GM12878 (cell line): ENCODE results near the gene NDRG4. TPM values are rescaled to one million over a fixed set of nuclear protein-coding genes. Genes with fewer than 3 reads are reported as not detected.

Experiments
- ATAC-seq: fragments of 200-7000 bp; cut with Tn5 transposase; 3 replicates; pipeline ENCODE4 v1.9.1; 2020; ENCODE audit warnings: mild to moderate bottlenecking, moderate library complexity
- BruUV-seq: library from RNA; stranded (reverse); fragments of 400-500 nt; replicated peaks from 2 replicates; lab custom pipeline; 2021; lab: Mats Ljungman, UMichigan
- CTCF ChIA-PET: fragments of 300-600 bp; sonication (Branson Sonifier 250); formaldehyde crosslinking; extraction: SDS; loops from one replicate; lab custom pipeline; 2021; ENCODE audit warnings: inconsistent platforms; lab: Yijun Ruan, JAX
- POLR2A ChIA-PET: fragments of 350-600 bp; formaldehyde crosslinking; extraction: SDS; loops from one replicate; lab custom pipeline; 2021; ENCODE audit warnings: inconsistent platforms; lab: Charles Lee
- RAD21 ChIA-PET: fragments of 300-600 bp; sonication (Branson Sonifier 250); formaldehyde crosslinking; loops from one replicate; lab custom pipeline; 2023; ENCODE audit warnings: antibody characterized with exemption; ENCODE audit not compliant: unreplicated experiment; lab: Charles Lee
- SMC1A ChIA-PET: fragments of 300-600 bp; sonication (Branson Sonifier 250); formaldehyde crosslinking; loops from one replicate; lab custom pipeline; 2023; ENCODE audit not compliant: unreplicated experiment, uncharacterized antibody; lab: Charles Lee
- DNase-seq: peaks from one replicate; pipeline ENCODE4 v3.0.0-alpha.2; 2011; ENCODE audit warnings: low read depth, low spot score
- FAIRE-seq: peaks from 3 replicates; lab custom pipeline; 2011; peaks lifted over from hg19 to GRCh38; lab: Jason Lieb, UNC
- H2AFZ ChIP-seq: 2 replicates; pipeline ENCODE4 v1.6.0; 2011; ENCODE audit warnings: low read depth, low read length, control low read depth; ENCODE audit not compliant: control insufficient read depth
- H3K27ac ChIP-seq: 2 replicates; pipeline ENCODE4 v1.5.1; 2011; ENCODE audit warnings: control low read depth; ENCODE audit not compliant: control insufficient read depth, insufficient read depth
- H3K27me3 ChIP-seq, 2 experiments: replicated peaks in 1 of 2; 2 replicates each; pipeline versions ENCODE4 v1.6.0 to v1.6.1; 2011; ENCODE audit warnings: low read length in 1 of 2; ENCODE audit not compliant: control insufficient read depth in 2 of 2, insufficient read depth in 2 of 2
- H3K36me3 ChIP-seq, 2 experiments: 2 replicates each; pipeline ENCODE4 v1.5.1; 2011; ENCODE audit warnings: low read length in 1 of 2; ENCODE audit not compliant: control insufficient read depth in 2 of 2, insufficient read depth in 2 of 2
- H3K4me1 ChIP-seq: 2 replicates; pipeline ENCODE4 v1.6.1; 2011; ENCODE audit warnings: mild to moderate bottlenecking, low read length, moderate library complexity, mixed read lengths; ENCODE audit not compliant: control insufficient read depth, insufficient read depth
- H3K4me2 ChIP-seq: 2 replicates; pipeline ENCODE4 v1.6.0; 2011; ENCODE audit warnings: control low read depth; ENCODE audit not compliant: control insufficient read depth, insufficient read depth
- H3K4me3 ChIP-seq: fragments of 200-600 bp; sonication (generic); 2 replicates; pipeline ENCODE4 v1.5.1; 2016
- H3K79me2 ChIP-seq: 2 replicates; pipeline ENCODE4 v1.6.0; 2011; ENCODE audit warnings: low read length; ENCODE audit not compliant: control insufficient read depth, insufficient read depth
- H3K9ac ChIP-seq: 2 replicates; pipeline ENCODE4 v1.8.0; 2011; ENCODE audit warnings: low read length, control low read depth, mixed read lengths; ENCODE audit not compliant: control insufficient read depth, insufficient read depth
- H3K9me3 ChIP-seq: replicated peaks from 3 replicates; pipeline ENCODE4 v1.5.1; 2011; ENCODE audit warnings: mild to moderate bottlenecking, low read length; ENCODE audit not compliant: control insufficient read depth, insufficient read depth
- H4K20me1 ChIP-seq: 2 replicates; pipeline ENCODE4 v1.6.0; 2011; ENCODE audit not compliant: control insufficient read depth, insufficient read depth
- BACH1 ChIP-seq: fragments of 450-650 bp; IDR thresholded peaks from 2 replicates; pipeline ENCODE4 v1.6.1; 2017; ENCODE audit warnings: mild to moderate bottlenecking, borderline replicate concordance
- CREB1 ChIP-seq: IDR thresholded peaks from 2 replicates; pipeline ENCODE4 v1.6.1; 2012; ENCODE audit warnings: low read depth, mild to moderate bottlenecking, inconsistent platforms
- DPF2 ChIP-seq: fragments of 450-650 bp; IDR thresholded peaks from 2 replicates; pipeline ENCODE4 v1.6.1; 2017; ENCODE audit warnings: mild to moderate bottlenecking
- GABPA ChIP-seq: IDR thresholded peaks from 2 replicates; pipeline ENCODE4 v1.6.1; 2014; ENCODE audit warnings: antibody characterized with exemption, low read depth, mild to moderate bottlenecking, inconsistent platforms
- HDAC6 ChIP-seq: fragments of 200-600 bp; sonication (generic); IDR thresholded peaks from one replicate; pipeline ENCODE4 v1.8.0; 2017; ENCODE audit warnings: antibody characterized with exemption; ENCODE audit not compliant: unreplicated experiment
- JUND ChIP-seq: IDR thresholded peaks from 2 replicates; pipeline ENCODE4 v1.6.1; 2012; ENCODE audit warnings: low read depth, mild to moderate bottlenecking, low read length, improper control_type of control experiment, moderate library complexity
- POLR2AphosphoS2 ChIP-seq: IDR thresholded peaks from 2 replicates; pipeline ENCODE4 v1.6.1; 2011; ENCODE audit warnings: low read depth, mild to moderate bottlenecking, low read length, improper control_type of control experiment, moderate library complexity
- RUNX3 ChIP-seq: IDR thresholded peaks from 2 replicates; pipeline ENCODE4 v1.6.1; 2012; ENCODE audit warnings: low read length, inconsistent platforms
- STAT3 ChIP-seq: IDR thresholded peaks from 2 replicates; pipeline ENCODE4 v1.6.1; 2011; ENCODE audit warnings: low read depth, low read length, improper control_type of control experiment
- TARDBP ChIP-seq: IDR thresholded peaks from 2 replicates; pipeline ENCODE4 v1.6.1; 2016; ENCODE audit warnings: borderline replicate concordance
- YY1 ChIP-seq: IDR thresholded peaks from 2 replicates; pipeline ENCODE4 v1.6.1; 2011; ENCODE audit warnings: low read depth, mild to moderate bottlenecking, low read length
- WGBS: methylation state at CpG from one replicate; pipeline ENCODE4 v1.1.6; 2016; ENCODE audit warnings: low lambda C conversion rate; ENCODE audit not compliant: insufficient replicate concordance, insufficient coverage; ENCODE audit errors: missing lambda C conversion rate; 5-methylcytosine and 5-hydroxymethylcytosine counted together
- in situ Hi-C: fragments of 300-500 bp; cut with MboI; formaldehyde crosslinking; loops from 9 replicates; pipeline ENCODE4 v1.14.3; 2018; ENCODE audit warnings: mixed read lengths
- intact Hi-C: fragments of 100-400 bp; cut with micrococcal nuclease; formaldehyde crosslinking; loops from one replicate; pipeline ENCODE4 v1.14.2; 2022; ENCODE audit not compliant: unreplicated experiment
- polyA plus RNA-seq, 11 experiments: library from polyadenylated mRNA; depleted of rRNA in 4 of 11; unstranded in 6 of 11; stranded (reverse) in 5 of 11; fragments of >200 nt; fragmentation: Nextera tagmentation in 4 of 11; fragmentation: Illumina TruSeq in 1 of 11; extraction: Ambion mirVana in 4 of 11; extraction: Trizol in 1 of 11; gene quantifications; 1 replicate in 1 of 11; 2 replicates in 10 of 11; pipeline versions ENCODE4 v1.2.1 to v1.2.3, GENCODE V29; 2011 to 2016; ENCODE audit warnings: inconsistent platforms in 2 of 11, missing spikeins in 2 of 11, low read depth in 1 of 11
- total RNA-seq, 4 experiments: library from RNA; depleted of rRNA in 3 of 4; stranded (reverse); fragments of >200 nt in 3 of 4; fragmentation: Illumina TruSeq in 1 of 4; extraction: Trizol in 1 of 4; gene quantifications; 2 replicates each; pipeline versions ENCODE4 v1.2.1 to v1.2.3, GENCODE V29; 2013 to 2021
- TF ChIP-seq, protein P1 (sequence below): fragments of 450-650 bp; formaldehyde crosslinking; IDR thresholded peaks from 2 replicates; pipeline ENCODE4 v1.4.0; 2022; ENCODE audit warnings: mild to moderate bottlenecking, moderate library complexity
- TF ChIP-seq, protein P2 (sequence below): IDR thresholded peaks from 2 replicates; pipeline ENCODE4 v1.6.1; 2011; ENCODE audit warnings: borderline replicate concordance, low read depth, mild to moderate bottlenecking, moderate library complexity, low read length; ENCODE audit not compliant: insufficient read depth, poor library complexity, severe bottlenecking

NDRG4 gene
- total and polyA plus RNA-seq, 10 of the 15 experiments (the other 5 are each of a cell fraction or from before 2014, with no cell fraction given): 0.33 to 3.8 (median 2.5) TPM

DNA sequence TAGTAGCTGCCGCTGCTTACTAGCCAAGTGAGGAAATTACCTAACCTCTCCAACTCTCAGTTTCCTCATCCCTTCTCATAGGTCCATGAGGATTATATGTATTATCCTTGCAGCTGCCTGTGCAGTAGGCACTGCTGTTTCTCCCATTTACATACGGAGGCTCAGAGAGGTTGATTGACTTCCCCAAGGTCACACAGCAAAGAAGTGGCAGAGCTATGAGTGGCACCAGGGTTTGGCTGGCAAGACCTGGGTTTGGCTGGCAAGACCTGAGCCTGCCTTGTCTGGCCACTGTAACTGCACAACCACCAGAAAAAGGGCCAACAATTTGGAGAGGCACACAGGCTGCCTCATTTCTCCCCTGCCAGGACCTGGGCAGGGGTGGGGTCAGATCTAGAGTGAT lies 2.5 kb upstream of the NDRG4 start:
- 61% methylated on average over 2 of the region's 2 CpGs for WGBS
- in situ Hi-C loops: no loop called here

More for the DNA sequence above, 2.5 kb upstream of the NDRG4 start:
- no peak overlapping the region for H2AFZ ChIP-seq
- H3K27ac ChIP-seq: no peak overlapping the region
- no peaks in the 10 kb centered on the region for H3K36me3 ChIP-seq
- CTCF ChIA-PET: no interaction called here
- SMC1A ChIA-PET: interaction anchor here (0.6 kb wide), 1 partner anchor 160 kb away, joined by 3 read pairs; no protein-coding TSS in a partner anchor
- no peaks in the 10 kb centered on the region for H4K20me1 ChIP-seq
- no peak overlapping the region for H3K4me3 ChIP-seq
- RAD21 ChIA-PET: interaction anchor here (0.6 kb wide), 2 partner anchors 10 to 925 kb away, joined by 3 read pairs; no protein-coding TSS in a partner anchor
- POLR2A ChIA-PET: no interaction called here
- H3K27me3 ChIP-seq: peaks cover 0 to 5% of the 10 kb centered on the region in 2 experiments; a peak in 1 of 4 replicates
- TF ChIP-seq JUND (no peak), STAT3 (no peak), TARDBP (no peak), GABPA (no peak), YY1 (no peak), RUNX3 (no peak), BACH1 (no peak), POLR2AphosphoS2 (no peak), CREB1 (no peak), HDAC6 (no peak), DPF2 (no peak)
- TF ChIP-seq, protein P1, sequence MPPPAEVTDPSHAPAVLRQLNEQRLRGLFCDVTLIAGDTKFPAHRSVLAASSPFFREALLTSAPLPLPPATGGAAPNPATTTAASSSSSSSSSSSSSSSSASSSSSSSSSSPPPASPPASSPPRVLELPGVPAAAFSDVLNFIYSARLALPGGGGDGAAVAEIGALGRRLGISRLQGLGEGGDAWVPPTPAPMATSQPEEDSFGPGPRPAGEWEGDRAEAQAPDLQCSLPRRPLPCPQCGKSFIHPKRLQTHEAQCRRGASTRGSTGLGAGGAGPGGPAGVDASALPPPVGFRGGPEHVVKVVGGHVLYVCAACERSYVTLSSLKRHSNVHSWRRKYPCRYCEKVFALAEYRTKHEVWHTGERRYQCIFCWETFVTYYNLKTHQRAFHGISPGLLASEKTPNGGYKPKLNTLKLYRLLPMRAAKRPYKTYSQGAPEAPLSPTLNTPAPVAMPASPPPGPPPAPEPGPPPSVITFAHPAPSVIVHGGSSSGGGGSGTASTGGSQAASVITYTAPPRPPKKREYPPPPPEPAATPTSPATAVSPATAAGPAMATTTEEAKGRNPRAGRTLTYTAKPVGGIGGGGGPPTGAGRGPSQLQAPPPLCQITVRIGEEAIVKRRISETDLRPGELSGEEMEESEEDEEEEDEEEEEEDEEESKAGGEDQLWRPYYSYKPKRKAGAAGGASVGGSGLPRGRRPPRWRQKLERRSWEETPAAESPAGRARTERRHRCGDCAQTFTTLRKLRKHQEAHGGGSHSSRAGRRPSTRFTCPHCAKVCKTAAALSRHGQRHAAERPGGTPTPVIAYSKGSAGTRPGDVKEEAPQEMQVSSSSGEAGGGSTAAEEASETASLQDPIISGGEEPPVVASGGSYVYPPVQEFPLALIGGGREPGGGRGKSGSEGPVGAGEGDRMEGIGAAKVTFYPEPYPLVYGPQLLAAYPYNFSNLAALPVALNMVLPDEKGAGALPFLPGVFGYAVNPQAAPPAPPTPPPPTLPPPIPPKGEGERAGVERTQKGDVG (CRISPR knock-in tag): no peak
- TF ChIP-seq, protein P2, sequence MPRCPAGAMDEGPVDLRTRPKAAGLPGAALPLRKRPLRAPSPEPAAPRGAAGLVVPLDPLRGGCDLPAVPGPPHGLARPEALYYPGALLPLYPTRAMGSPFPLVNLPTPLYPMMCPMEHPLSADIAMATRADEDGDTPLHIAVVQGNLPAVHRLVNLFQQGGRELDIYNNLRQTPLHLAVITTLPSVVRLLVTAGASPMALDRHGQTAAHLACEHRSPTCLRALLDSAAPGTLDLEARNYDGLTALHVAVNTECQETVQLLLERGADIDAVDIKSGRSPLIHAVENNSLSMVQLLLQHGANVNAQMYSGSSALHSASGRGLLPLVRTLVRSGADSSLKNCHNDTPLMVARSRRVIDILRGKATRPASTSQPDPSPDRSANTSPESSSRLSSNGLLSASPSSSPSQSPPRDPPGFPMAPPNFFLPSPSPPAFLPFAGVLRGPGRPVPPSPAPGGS: no peak
- no peak overlapping the region for H3K9ac ChIP-seq
- FAIRE-seq (no peak), ATAC-seq (no peak), DNase-seq (no peak)
- H3K4me2 ChIP-seq: no peak overlapping the region
- no TSS peak for BruUV-seq
- intact Hi-C loops: loop anchor here (5.0 kb wide), 2 partner anchors 165 to 260 kb away; no protein-coding TSS in a partner anchor
- H3K4me1 ChIP-seq: peaks cover 21% of the 10 kb centered on the region
- H3K79me2 ChIP-seq: no peaks in the 10 kb centered on the region
- H3K9me3 ChIP-seq: no peaks in the 10 kb centered on the region
